ENCODE data around the gene SVBP. TPM values are rescaled to one million over a fixed set of nuclear protein-coding genes. Genes with fewer than 3 reads are reported as not detected.

Gene SVBP
- total and polyA plus RNA-seq, 10 donors = 15.1 to 41.7 (median 21.7) TPM

- Histone ChIP-seq H3K36me3 (peaks cover 0 to 41% (median 5%) of the 10 kb centered on the region in 6 donors), H3K27ac (no peak overlapping the region), H3K27me3 (replicated peaks in 1 of 7) (no peaks in the 10 kb centered on the region), H3K9me3 (no peaks in the 10 kb centered on the region), H3K4me1 (peaks cover 0 to 17% (median 2%) of the 10 kb centered on the region in 6 donors), H3K4me3 (no peak overlapping the region)
- intact Hi-C loops (cut with DNase I; ENCODE audit: low total_unique reads) = no loop called here
- TF ChIP-seq, protein P1, sequence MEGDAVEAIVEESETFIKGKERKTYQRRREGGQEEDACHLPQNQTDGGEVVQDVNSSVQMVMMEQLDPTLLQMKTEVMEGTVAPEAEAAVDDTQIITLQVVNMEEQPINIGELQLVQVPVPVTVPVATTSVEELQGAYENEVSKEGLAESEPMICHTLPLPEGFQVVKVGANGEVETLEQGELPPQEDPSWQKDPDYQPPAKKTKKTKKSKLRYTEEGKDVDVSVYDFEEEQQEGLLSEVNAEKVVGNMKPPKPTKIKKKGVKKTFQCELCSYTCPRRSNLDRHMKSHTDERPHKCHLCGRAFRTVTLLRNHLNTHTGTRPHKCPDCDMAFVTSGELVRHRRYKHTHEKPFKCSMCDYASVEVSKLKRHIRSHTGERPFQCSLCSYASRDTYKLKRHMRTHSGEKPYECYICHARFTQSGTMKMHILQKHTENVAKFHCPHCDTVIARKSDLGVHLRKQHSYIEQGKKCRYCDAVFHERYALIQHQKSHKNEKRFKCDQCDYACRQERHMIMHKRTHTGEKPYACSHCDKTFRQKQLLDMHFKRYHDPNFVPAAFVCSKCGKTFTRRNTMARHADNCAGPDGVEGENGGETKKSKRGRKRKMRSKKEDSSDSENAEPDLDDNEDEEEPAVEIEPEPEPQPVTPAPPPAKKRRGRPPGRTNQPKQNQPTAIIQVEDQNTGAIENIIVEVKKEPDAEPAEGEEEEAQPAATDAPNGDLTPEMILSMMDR (IDR thresholded peaks at IDR 0.05 in 8 of 11, conservative IDR thresholded peaks at IDR 0.05 in 3 of 11) = no peak
- TF ChIP-seq POLR2A (IDR thresholded peaks at IDR 0.05) (no peak), POLR2AphosphoS5 (IDR thresholded peaks at IDR 0.05) (no peak)
- DNase-seq = no peak
- WGBS, 5 donors = 85 to 94% (median 89%) methylated on average over 5 of the region's 5 CpGs
Measured at GRCh38 chr1:42834803-42835202, 17.6 kb upstream of the SVBP start.

DNA sequence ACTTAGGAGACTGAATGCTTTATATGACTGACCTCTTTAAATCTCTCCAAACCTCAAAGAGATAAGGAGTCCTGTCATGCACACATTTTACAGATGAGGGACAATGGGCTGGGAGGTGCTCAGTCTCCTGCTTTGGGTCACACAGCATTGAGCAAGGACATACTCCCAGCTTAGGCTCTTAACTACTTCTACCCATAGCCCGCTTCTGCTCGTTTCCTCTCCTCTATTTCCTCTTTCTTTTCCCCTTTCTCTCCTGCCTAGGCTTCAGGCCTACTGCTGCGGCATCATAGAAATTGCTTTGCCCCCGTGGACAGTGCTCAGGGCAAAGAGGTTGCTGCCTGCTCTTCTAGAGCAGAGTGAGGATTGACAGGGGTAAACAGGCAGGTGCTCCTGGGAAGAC is 16.8 kb upstream of the SVBP start:
- no peaks in the 10 kb centered on the region for H3K27me3 ChIP-seq (replicated peaks in 1 of 7)
- H3K36me3 ChIP-seq = peaks cover 0 to 46% (median 5%) of the 10 kb centered on the region in 6 donors
- no peak for DNase-seq
- WGBS, 5 donors = 45 to 84% (median 52%) methylated on average over 4 of the region's 4 CpGs
- H3K9me3 ChIP-seq = no peaks in the 10 kb centered on the region
- intact Hi-C loops (cut with DNase I; ENCODE audit: low total_unique reads) = no loop called here
- peaks cover 0 to 17% (median 2%) of the 10 kb centered on the region in 6 donors for H3K4me1 ChIP-seq
- TF ChIP-seq, protein P1 (IDR thresholded peaks at IDR 0.05 in 8 of 11, conservative IDR thresholded peaks at IDR 0.05 in 3 of 11) = no peak
- TF ChIP-seq POLR2A (IDR thresholded peaks at IDR 0.05) = no peak
- H3K27ac ChIP-seq = no peak overlapping the region
- no peak overlapping the region for H3K4me3 ChIP-seq

DNA sequence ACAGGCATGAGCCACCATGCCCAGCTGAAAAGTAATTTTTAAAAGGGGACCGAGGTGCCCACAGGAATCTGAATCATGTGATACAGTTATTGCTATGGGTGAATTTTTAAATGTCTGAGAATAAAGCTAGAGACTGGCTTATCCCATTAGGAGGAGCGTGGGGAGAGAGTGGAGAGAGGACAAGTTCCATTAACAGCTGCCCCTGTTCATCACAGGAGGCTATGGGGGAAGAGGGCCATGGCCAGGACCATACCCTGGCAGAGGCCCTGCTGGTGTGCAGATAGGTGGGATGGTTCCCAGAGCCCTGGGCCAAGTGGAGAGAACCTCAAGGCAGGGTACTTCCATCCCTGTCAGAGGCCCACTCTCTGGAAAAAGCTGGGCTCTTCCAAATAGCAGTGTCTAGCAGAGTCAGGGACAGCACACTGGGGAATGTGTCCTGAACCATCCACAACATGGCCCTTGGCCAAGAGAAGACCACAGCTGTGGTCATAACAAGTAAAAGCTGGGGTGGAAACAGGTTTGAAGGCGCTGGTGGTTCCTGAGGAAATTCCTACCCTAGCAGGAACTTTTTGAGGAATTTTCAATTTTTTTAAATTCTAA is 15.5 kb upstream of the SVBP start:
- Histone ChIP-seq H3K4me1 (peaks cover 0 to 7% (median 0%) of the 10 kb centered on the region in 6 donors), H3K27me3 (replicated peaks in 1 of 7) (no peaks in the 10 kb centered on the region), H3K4me3 (no peak overlapping the region), H3K36me3 (peaks cover 0 to 52% (median 5%) of the 10 kb centered on the region in 6 donors), H3K9me3 (no peaks in the 10 kb centered on the region), H3K27ac (no peak overlapping the region)
- intact Hi-C loops (cut with DNase I; ENCODE audit: low total_unique reads) = no loop called here
- no peak for DNase-seq
- TF ChIP-seq, protein P1 (IDR thresholded peaks at IDR 0.05 in 8 of 11, conservative IDR thresholded peaks at IDR 0.05 in 3 of 11) = no peak
- no peak for TF ChIP-seq POLR2AphosphoS5 (IDR thresholded peaks at IDR 0.05)
- no peak for TF ChIP-seq POLR2A (IDR thresholded peaks at IDR 0.05)
- WGBS, 5 donors = 89 to 94% (median 92%) methylated on average over 3 of the region's 3 CpGs

DNA sequence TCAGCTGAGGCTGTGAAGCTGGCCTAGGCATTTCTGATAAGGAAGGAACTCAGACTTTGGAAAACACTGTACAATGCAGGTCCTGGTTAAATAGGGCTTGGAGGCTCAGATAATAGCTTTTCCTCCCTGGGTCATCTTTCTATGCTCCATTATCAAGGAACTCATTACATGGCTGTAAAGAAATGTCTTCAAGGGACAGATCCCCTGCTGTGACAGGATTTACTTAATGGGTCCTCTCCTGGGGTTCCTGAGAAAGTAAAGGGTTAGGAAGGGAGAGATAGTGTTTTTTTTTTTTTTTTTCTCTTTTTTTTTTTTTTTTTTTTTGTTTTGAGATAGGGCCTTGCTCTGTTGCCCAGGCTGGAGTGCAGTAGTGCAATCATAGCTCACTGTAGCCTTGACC is 14.1 kb upstream of the SVBP start:
- peaks cover 0 to 7% (median 0%) of the 10 kb centered on the region in 6 donors for H3K4me1 ChIP-seq
- intact Hi-C loops (cut with DNase I; ENCODE audit: low total_unique reads) = no loop called here

More for the DNA sequence above, 14.1 kb upstream of the SVBP start:
- no peak for DNase-seq
- H3K27me3 ChIP-seq (replicated peaks in 1 of 7) = no peaks in the 10 kb centered on the region
- no peak overlapping the region for H3K4me3 ChIP-seq
- TF ChIP-seq, protein P1 (IDR thresholded peaks at IDR 0.05 in 8 of 11, conservative IDR thresholded peaks at IDR 0.05 in 3 of 11) = no peak
- TF ChIP-seq POLR2A (IDR thresholded peaks at IDR 0.05) (no peak), POLR2AphosphoS5 (IDR thresholded peaks at IDR 0.05) (no peak)
- peaks cover 0 to 59% (median 5%) of the 10 kb centered on the region in 6 donors for H3K36me3 ChIP-seq
- no peaks in the 10 kb centered on the region for H3K9me3 ChIP-seq
- H3K27ac ChIP-seq = no peak overlapping the region

Measured in spleen (tissue), 11 donors.